GM18519 (cell line): ENCODE results near the gene RAB5B.

Experiments used
- ATAC-seq: cut with Tn5 transposase; IDR thresholded peaks from one replicate; pipeline ENCODE4 v1.9.1; 2021; ENCODE audit warnings: mild to moderate bottlenecking, moderate library complexity; ENCODE audit not compliant: unreplicated experiment, low FRiP score

Gene RAB5B, protein sequence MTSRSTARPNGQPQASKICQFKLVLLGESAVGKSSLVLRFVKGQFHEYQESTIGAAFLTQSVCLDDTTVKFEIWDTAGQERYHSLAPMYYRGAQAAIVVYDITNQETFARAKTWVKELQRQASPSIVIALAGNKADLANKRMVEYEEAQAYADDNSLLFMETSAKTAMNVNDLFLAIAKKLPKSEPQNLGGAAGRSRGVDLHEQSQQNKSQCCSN

DNA sequence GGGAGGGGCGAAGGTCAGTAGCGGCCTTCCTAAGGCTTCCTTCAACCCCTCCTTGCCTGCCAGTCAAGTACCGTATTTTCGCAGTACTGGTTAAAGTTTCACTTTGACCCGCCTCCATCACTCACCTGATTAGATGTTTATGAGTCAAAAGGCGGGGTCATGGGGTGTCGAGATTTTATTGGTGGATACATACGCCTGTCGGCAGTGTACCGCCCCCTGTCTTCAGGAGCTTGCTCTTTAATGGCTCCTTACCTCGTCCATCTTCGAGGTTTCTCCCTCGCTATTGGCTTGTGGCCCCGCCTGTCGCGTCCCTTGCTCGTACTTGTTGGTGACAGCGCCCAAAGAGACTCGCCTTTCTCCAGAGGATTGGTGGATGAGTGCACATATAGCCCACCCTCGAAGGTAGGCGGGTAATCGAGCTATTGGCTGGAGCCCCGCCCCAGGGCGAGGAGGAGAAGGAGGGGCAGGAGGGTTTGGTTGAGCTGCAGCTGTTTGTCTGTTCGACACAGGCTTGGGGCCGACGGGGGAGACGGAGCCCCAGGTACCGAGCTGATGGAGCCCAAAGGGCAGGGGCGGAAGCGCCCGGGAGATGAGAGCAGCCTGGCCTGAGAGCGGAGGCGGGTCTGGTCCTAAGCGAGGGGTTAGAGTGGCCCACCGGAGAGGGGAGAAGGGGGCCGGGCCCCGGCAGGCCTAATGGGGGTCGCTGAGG is at the start of gene RAB5B:
TSS of gene RAB5B (plus strand) at position 480 of the 709 bp plus-strand sequence. CDS start 12,883 bp downstream, outside the sequence.
- ATAC-seq, result peak; percentile 92

DNA sequence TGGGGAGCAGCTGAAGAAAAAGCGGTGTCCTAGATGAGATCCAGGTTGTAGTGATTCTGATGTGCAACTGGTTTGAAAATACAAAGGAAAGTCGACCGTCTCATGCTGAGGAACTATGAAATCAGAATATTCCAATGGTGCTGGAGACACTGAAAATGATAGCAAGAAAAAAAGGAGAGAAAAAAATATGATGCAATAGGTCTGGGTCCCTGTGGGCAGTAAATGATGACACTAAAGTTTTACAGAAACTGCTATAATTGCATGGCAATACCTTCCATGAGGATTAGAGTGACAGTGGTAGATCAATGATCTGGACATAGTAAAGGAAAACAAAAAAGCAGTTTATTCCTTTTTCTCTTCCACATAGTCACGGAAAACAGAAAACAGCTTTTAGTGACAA is 48.5 kb upstream of the RAB5B start:
- no peak for ATAC-seq

DNA sequence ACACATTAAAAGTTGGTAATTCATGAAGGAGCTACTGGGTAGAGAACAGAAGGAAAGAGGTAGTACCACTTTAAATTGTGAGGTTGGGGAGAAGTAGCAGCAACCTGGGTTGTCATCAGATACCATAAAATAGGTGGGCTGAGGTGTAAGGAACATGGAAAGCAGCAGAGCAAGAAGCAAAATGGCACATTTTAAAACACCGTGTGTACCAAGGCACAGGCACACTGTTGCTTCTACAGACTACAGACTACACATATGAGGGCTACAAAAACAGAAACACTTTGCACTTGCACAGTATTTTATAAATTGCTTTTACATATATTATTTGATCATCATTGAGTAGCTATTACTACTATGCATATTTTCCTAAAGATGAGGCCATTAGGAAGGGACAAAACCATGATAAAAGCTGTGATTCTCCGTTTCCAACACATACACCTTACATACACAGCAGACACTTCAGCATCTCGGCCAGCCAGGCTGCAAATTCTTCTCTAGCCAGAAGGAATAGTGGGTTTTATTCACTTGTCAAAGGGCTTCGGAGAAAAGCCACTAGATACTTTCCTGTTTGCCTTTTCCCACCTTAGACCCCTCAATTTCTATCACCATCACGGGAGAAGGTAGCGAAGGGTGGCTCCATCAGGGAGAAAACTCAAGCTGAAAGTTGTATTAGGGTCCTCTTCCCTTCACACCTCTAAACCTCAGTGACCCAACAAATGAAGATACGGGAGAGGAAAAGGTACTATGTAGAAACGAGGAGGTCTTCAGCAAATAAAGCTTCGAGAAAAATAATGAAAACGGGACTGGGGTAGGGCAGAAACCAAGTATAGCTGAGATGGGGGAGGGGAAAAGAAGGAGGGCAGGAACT is 47.8 kb upstream of the RAB5B start:
- ATAC-seq, result no peak

DNA sequence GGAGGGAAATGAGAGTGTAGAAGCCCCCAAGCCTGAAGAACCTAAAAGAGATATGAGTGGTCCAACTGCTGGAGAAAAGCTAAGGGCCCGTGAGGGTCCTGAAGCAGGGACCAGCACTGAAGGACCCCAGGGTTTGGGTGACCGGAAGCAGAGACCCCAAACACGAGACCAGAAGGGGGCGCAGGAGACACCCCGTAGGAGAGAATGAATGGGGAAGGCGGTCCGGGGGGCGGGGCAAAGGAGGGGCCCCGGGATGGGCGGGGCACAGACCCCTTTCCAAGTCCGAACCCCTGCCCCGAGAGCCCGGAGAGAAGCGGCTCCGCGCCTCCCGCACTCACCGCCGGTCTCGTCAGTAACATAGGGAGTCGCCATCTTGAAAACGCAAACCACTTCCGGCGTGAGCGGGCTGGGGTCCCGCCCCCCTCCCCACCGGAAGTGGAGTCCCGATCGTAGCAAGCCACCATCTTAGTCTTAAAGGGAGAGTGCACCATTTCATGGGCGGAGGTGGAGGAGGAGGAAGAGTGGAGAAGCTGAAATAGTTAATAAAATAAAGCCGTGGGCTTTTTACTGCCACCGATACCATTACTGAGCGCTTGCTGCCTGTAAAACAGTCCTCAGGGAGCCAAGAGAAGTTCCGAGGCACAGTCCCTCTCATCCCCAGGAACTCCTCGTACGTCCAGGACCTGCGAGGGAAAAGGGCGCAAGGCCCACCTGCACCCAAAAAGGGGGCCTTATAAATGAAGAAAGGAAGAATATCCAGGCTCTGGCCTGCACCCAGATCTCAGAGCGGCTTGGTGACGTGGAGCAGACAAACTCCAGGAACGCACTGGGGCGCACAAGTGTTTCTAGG is 46.9 kb upstream of the RAB5B start:
- no peak for ATAC-seq

DNA sequence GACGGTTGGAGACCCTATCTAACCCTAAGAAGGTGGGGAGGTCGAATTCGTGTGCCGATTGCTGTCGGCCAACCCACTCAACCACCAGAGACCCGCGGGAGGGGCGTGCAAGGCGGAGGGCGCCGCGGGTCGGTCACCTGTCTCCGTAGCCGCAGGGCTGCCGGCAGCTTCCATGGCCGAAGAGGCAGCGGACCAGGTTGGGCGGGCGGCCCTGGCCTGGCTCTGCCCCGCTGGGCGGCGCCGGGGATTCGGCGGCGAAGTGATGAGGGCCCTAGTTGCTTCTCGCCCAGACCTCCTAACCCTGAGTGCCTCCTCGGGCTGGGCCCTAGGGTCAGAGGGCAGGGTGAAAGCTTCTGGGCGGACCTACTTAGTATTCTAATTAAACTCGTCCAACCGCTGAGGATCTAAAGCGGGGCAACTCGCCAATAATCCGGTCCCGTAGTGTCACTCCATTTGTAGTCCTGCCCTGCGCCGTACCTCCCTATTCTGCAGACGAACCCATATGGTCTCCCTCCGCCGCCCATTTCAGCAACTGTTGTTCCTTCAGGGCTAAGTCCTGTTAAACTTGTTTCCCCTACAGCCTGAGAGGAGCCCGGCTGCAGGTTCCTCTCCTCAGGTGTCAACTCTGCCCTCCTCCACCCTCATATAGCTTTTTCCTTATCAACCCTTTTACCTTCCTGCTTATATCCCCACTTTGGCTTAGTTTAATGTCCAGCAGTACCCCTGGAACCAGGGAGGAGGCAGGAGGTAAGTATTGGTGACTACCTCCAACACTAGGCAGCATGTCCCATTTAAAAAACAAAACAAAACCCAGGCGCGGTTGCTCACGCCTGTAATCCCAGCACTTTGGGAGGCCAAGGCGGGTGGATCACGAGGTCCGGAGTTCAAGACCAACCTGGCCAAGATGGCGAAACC is 46.0 kb upstream of the RAB5B start, which contains the start of gene PYM1:
TSS of gene PYM1 (minus strand) at position 307 of the 915 bp plus-strand sequence. CDS start at position 174, 133 bp downstream.
- ATAC-seq, result peak; percentile 28

DNA sequence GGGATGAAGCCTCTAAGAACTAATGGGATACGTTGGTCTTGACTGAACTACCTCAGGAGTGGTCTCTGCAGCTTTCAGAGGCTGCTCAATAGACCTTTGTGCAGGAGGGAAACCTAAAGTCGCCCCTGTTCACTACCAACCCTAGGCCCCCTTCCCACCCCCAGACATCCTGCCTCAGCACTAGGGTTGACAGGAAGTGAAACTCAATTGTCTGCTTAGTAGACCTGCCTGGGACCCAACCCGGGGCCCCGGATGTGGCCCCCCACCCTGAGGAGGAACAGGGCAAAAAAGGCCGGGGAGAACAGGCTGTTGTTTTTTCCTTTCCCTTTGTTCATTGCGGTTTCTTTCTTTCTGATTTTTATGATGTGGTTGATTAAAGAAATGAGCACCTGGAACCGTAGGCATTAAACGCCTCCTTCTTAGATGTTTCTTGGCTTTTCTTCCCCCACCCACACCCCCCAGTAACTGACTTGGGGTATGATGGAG is 44.5 kb upstream of the RAB5B start:
- peak; percentile 43 for ATAC-seq

DNA sequence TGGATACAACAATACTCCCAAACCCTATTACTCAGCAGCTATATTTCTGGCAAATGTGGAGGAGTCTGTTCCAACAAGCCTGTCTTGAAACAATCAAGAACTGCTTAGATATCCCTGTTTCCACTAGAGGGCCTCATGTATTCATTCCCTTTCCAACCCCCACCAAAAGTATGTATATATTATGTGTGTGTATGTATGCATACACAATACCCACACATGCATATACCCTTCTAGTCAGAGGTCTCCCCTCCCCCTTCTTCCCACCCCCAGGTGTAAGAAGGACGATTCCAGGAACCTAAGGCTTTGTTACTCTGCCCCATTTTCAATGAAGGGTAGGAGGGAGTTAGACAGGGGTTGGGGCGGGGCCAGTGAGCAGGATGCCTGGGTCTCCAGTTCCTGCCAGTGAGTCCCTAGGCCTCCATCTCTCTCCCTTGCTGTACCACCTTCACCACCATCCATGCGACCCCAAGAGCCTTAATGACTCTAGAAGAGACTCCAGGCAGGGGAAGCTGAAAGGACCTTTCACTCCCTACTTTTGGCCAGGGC is 43.0 kb upstream of the RAB5B start, which contains the start of gene DGKA:
TSS of gene DGKA (plus strand) at position 392 of the 546 bp plus-strand sequence. CDS start 5,342 bp downstream, outside the sequence.
- ATAC-seq, result no peak

DNA sequence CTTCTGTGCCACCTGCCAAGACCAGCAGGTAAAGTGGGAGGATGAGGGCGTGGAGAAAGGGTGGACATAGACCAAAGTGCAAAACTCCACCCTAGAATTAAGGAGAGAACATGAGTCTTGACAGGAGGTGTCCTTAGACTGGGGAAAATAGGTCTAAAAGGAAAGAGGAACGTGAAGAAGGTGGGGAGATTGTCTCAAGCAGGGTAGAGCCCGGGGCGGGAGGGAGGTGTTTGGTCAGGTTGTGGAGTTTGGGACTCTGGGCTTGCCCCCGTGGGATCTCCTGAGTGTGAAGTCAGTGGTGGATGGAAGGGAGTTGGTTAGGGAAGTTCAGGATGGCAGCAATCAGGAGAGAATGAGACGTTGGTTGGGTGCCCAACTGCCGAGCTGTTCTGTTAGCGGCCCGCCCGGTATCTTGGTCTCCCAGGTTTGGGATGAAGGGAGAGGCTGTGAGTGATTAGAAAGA is 42.5 kb upstream of the RAB5B start:
- ATAC-seq, result no peak

DNA sequence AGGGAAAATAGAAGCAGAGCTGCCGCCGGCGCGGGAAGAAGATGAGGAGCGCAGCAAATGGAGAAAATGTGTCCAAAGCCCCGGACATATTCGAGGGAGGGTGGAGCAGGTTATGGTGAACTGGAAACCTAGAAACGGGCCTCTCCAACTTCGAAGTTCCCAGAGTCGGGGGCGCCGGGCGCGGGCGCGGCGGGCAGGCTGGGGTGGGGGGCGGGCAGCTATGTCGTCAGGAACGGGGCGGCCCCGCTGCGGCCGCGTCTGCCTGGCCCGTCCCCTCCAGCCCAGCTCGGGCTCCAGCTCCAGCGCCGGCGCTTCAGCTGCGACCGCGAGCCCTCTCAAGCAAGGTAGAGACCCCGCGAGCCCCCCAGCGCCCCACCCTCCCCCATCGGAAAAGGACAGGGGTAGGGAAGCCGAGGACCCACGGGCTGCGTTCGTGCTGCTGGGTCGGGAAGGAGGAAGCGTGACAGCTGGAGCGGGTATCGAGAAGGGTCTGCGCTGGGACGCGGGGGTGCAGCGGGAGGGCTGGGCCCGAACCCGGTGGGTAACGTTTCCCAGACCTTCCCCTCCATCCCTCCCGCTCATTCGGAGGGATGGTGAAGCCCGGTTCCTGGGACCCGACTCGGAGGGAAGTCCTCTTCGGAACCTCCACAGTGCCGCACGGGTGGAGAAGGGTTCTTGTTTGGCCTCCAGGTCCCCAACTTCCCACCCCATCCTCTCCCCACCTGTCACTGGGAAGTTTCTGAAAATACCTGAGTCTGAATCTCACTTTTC is 41.9 kb upstream of the RAB5B start:
- no peak for ATAC-seq

DNA sequence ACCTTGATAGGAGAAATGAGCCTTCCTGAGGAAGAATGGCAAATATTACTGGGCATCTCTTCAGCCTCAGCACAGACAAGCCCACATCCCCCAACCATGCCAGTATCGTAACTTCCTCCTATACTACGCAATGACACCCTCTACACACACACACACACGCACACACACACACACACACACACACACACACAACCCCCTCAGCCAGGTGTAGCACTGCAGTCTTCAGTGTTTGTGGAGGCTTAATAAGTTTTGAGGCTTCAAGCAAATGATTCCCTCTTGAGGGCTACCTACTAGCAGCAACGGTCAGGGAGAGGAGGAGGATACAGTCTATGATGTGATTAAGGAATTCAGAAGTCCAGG is 41.3 kb upstream of the RAB5B start:
- ATAC-seq, result no peak

DNA sequence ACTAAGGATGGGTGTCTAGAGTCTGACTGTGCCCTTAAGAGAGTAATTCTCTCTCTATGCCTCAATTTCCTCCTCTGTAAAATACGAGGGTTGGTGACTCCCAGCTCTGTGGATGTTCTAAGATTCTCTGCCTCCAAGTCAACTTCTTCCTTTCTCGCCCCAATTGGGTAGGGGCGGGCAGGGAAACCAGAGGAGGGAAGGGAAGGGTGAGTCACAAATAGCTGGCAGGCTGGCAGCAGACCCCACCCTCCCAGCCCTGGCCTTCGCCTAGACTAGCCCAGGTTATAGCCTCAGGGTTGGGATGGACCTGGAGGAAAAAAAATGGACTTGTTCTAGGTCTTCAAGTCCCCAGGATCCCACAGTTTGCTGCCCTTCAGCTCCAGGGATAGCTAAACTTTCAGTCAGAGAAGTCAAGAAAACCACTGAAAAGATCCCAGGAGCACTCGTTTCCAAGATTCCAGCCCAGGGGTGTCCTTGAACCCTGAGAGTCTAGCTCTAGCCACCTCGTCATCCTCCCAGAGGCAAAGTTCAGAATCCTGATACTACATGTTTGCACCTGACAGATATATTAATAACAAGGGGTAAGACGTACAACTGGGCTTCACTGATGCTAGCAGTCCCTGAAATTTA is 40.6 kb upstream of the RAB5B start:
- no peak for ATAC-seq

DNA sequence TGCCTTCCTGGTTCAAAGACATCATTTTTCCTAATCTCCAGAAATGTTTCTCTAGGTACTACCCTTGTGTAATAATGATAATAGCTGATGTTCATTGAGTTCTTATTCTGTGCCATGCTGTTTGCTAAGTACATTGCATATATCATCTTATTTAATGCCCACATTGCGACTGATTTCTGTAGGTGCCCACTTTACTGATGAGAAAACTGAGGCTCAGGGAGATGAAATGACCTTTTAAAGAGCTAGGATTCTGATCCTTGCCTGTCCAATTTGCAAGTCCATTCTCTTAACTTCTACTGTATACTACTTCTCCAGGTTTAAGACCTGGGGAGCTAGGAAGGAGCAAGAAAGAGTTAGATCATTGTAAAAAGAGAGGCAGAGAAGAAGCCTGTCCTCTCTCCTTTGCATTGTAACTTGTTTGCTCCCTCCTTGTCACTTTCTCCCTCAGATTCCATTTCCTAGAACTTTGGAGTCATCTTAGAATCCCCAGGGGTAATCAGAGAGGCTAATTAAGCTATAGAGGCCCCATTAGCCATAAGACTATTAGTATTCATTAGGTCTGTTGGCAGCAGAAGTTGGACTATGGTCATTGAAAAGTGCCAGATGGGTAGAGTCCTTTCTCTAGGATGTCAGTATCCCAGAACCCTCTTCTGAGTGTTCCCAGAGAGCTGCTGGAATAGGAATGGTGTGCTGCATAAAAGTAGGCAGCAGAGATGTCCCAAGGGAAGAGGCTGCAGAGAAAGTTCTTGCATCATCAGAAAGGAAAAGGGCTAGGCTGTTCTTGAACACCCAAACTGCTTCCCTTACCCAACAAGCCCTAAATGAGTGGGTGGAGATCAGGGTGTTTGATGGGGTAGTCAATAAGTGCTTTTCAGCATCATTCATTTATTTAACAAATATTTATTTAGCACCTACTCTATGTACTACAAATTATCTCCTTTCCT is 39.8 kb upstream of the RAB5B start:
- no peak for ATAC-seq

DNA sequence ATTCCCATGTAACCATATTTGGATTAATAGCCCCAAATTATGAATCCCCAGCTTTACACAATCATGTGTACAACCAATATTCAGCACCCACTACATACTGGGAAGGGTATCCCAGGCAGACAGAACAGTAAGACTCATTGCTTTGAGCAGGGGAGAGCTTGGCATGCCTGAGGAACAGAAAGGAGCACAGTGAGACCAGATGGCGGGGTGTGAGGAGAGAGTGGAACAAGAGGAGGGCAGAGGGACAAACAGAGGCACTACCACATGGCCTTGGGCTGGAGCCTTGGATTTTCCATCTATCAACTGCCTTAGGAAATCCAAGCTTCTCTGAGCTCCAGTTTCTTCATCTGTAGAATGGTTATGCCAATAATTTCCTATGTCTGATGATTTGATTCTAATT is 39.1 kb upstream of the RAB5B start:
- no peak for ATAC-seq

DNA sequence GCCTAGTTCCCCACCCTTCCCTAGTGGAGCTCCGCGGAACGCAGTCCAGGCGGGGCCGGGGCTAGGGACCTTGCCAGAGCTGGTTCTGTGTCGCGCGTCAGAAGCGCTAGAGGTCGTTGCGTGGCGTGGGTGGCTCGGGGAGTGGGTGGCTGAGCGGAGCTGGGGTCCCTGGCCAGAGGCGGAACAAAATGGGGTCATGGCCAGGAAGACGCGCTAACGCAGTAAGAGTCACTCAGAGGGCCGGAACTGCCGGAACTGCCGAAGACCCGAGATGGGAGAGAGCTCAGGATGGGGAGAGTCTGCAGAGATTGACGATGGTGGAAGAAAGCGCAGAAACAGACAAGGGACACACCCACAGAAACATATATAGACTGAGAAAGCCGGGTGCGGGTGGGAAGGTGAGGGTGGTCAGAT is 38.1 kb upstream of the RAB5B start:
- ATAC-seq, result no peak

DNA sequence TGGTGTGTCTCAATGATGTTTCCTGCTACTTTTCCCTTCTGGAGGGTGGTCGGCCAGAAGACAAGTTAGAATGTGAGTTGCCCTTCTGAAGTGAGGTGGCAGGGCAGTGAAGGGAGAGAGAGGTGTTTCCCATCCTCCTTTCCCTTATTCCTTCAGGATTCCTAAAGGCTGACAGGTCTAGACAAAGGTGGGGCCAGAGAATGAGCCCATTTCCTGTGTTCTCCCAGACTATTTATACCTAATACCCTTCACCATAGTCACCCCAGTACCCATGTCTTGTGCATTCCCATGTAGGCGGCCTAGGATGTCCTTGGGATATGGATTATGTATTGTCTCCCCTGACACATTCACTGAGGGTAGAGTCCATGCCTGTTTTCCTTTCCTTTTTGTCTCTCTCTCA is 35.9 kb upstream of the RAB5B start:
- ATAC-seq, result no peak

DNA sequence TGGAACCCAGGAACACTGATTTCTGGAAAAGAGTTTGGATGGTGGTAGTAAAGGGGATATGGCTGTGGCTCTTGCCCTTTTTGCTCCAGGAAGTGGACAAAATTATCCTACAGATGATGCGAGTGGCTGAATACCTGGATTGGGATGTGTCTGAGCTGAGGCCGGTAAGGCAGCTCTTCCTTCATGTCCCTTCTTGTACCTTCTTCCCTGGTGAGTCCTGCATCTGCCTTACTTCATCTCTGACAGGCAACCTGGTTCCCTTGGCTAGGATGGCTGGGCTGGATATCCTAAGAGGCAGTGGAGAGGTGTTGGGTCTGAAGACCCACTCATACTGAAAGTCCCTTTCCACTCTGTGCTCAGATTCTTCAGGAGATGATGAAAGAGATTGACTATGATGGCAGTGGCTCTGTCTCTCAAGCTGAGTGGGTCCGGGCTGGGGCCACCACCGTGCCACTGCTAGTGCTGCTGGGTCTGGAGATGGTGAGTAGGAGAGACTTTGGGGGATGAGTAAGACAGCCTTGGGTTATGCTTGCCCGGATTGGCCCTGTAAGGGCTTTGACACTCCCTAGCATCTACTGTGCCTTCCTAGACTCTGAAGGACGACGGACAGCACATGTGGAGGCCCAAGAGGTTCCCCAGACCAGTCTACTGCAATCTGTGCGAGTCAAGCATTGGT is 34.9 kb upstream of the RAB5B start:
- ATAC-seq, result no peak
